ENCODE measurements around the gene FOSL1.

The FOSL1 gene

DNA sequence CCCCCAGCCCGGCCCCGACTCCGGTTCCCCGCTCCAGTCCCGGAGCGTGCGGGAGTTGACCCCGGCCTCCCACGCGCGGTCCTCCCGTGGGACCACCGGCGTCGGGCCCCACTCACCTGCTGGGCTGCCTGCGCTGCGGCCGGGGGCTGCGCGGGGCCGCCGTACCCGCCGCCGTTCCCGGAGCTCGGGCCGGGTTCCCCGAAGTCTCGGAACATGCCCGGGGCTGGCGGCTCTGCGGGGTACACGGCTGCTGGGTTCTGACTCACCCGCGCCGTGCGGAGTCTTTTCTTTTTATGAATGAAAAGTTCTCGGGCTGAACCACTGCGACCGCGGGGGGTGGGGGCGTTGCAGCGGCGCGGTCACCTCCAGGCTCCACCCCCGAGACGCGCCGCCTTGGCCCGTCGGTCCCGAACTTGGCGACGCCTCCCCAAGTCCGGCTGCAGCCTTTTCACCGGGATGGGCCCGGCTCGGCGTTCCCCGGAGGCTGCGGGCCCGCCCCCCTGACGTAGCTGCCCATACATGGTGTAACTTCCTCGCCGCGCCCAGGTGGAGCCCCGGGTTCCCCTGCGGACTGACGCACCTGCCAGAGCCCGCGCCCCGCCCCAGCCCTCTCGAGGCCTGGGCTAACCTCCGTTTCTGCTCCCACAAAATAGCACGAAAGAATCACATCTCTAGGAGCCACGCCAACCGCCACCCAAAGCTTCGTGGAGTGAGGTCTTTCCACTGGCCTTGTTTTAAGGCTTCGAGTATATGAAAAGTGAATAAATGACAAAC lies at the start of gene FOSL1:
Gene FOSL1, minus strand, starts transcription at position 264 of the 774 bp plus-strand sequence. Its CDS starts 49 bp downstream, at position 215.
- TF ChIP-seq, protein P1, sequence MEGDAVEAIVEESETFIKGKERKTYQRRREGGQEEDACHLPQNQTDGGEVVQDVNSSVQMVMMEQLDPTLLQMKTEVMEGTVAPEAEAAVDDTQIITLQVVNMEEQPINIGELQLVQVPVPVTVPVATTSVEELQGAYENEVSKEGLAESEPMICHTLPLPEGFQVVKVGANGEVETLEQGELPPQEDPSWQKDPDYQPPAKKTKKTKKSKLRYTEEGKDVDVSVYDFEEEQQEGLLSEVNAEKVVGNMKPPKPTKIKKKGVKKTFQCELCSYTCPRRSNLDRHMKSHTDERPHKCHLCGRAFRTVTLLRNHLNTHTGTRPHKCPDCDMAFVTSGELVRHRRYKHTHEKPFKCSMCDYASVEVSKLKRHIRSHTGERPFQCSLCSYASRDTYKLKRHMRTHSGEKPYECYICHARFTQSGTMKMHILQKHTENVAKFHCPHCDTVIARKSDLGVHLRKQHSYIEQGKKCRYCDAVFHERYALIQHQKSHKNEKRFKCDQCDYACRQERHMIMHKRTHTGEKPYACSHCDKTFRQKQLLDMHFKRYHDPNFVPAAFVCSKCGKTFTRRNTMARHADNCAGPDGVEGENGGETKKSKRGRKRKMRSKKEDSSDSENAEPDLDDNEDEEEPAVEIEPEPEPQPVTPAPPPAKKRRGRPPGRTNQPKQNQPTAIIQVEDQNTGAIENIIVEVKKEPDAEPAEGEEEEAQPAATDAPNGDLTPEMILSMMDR (IDR thresholded peaks at IDR 0.05; ENCODE audit: unreplicated experiment in 3 of 3): no peak
- Mint-ChIP-seq H3K4me1 (peaks cover 8% of the 10 kb centered on the region), H3K27me3 (ENCODE audit: low read depth) (peaks cover 93% of the 10 kb centered on the region), H3K36me3 (ENCODE audit: low read depth) (no peaks in the 10 kb centered on the region), H3K9me3 (no peaks in the 10 kb centered on the region), H3K4me3 (peak within 1 kb of the TSS; percentile 71 to 75 (median 74)), H3K27ac (no peak within 1 kb of the TSS)

DNA sequence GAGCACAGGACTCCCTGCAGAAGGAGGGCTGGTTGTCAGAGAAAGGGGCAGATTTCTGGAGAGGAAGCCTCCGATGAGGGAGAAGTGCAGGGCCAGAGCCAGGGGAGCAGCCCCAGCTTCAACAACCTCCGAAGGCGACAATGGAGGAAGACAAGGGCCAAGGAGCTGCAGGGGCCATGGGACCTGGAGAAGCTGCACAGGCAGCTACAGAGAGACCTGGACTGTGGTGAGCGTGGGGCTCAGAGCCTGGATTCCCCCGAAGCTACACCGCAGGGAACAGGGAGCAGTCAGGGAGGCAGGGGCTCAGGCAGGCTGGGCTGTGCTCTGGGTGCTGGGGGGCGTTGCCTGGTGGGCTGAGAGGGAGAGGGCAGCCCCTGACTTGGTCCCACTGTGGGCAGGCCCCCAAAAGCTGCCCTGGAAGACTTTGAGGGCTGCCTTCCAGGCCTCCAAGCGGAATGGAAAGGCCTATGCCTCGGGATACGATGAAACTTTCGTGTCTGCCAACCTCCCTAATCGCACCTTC lies 47.5 kb upstream of the FOSL1 start:
- Mint-ChIP-seq H3K4me3 (no peak overlapping the region), H3K4me1 (no peaks in the 10 kb centered on the region), H3K27me3 (ENCODE audit: low read depth) (peaks cover 11% of the 10 kb centered on the region), H3K27ac (no peak overlapping the region), H3K9me3 (no peaks in the 10 kb centered on the region), H3K36me3 (ENCODE audit: low read depth) (no peaks in the 10 kb centered on the region)
- TF ChIP-seq, protein P1 (IDR thresholded peaks at IDR 0.05; ENCODE audit: unreplicated experiment in 3 of 3): no peak

DNA sequence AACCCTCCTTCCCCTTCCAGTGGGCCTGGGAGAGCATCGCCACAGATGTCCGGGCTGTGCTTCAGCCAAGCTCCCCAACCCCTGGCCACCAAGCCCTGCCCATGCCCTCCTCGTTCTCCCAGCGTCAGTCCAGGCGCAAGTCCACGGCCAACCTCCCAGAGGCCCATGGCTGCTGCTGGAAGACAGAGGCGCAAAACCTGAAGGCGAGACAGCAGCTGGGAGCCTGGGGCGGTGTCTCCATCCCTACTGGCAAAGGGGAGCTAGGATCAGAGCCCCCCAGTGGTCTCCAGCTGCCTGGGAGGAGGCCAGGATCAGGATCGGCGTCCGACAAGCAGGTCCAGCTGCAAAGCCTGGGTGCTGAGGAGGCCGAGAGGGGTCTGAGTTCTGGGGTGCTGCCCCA lies 46.9 kb upstream of the FOSL1 start:
- Mint-ChIP-seq H3K4me1 (no peaks in the 10 kb centered on the region), H3K27me3 (ENCODE audit: low read depth) (peaks cover 12% of the 10 kb centered on the region), H3K27ac (no peak overlapping the region), H3K36me3 (ENCODE audit: low read depth) (no peaks in the 10 kb centered on the region), H3K9me3 (no peaks in the 10 kb centered on the region), H3K4me3 (no peak overlapping the region)
- TF ChIP-seq, protein P1 (IDR thresholded peaks at IDR 0.05; ENCODE audit: unreplicated experiment in 3 of 3): no peak

DNA sequence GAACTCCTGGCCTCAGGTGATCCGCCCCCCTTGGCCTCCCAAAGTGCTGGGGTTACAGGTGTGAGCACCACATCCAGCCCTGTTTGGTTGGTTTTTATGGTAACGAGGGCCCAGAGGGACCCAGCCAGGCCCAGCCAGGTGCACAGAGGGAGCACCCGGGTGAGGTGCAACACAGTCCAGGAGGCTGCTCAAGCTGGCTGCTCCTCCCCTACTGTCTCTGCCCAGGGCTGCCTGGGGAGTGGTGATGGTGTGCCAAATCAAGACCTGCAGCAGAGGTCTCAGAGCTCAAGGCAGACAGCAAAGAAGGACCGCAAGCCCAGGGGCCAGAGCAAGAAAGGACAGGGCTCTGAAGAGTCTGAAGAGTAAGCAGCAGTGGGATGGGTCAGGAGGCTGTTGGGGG lies 46.5 kb upstream of the FOSL1 start:
- Mint-ChIP-seq H3K4me1 (peaks cover under 1% of the 10 kb centered on the region), H3K4me3 (no peak overlapping the region), H3K27ac (no peak overlapping the region), H3K27me3 (ENCODE audit: low read depth) (peaks cover 8% of the 10 kb centered on the region), H3K9me3 (no peaks in the 10 kb centered on the region), H3K36me3 (ENCODE audit: low read depth) (no peaks in the 10 kb centered on the region)
- TF ChIP-seq, protein P1 (IDR thresholded peaks at IDR 0.05; ENCODE audit: unreplicated experiment in 3 of 3): no peak

DNA sequence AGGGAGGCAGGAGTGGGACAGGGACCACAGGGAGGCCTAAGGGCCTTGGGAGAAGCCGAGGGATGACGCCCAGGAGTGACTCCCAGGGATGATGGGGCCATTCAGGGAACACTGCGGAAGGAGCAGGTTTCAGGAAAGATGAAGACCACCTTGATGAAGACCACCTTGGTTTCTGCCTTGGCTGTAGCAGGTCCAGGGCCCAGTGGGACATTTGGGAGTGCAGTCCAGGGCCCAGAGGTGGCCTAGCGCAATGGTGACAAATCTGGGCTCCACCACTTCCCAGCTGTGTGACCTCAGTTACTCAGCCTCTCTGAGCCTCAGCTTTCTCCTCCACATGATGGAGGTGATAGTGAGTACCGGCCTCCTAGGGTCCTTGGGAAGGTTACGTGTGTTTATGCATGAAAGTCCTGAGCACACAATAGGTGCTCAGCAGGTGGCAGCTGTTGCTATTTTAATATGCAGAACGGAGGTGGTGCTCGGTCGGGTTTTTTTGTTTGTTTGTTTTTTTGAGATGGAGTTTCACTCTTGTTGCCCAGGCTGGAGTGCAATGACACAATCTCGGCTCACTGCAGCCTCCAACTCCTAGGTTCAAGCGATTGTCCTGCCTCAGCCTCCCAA lies 45.9 kb upstream of the FOSL1 start:
- no peaks in the 10 kb centered on the region for H3K9me3 Mint-ChIP-seq
- no peak overlapping the region for H3K4me3 Mint-ChIP-seq
- H3K27me3 Mint-ChIP-seq (ENCODE audit: low read depth): peaks cover 12% of the 10 kb centered on the region
- TF ChIP-seq, protein P1 (IDR thresholded peaks at IDR 0.05; ENCODE audit: unreplicated experiment in 3 of 3): no peak
- peaks cover 6% of the 10 kb centered on the region for H3K4me1 Mint-ChIP-seq
- H3K36me3 Mint-ChIP-seq (ENCODE audit: low read depth): no peaks in the 10 kb centered on the region
- no peak overlapping the region for H3K27ac Mint-ChIP-seq

All from nephron (organoid).